Fibroblast of lung (primary cell): ENCODE results near the gene DBH. TPM values are rescaled to one million over a fixed set of nuclear protein-coding genes. Genes with fewer than 3 reads are reported as not detected.

ENCODE experiments used
- DNase-seq, 2 donors: peaks; one replicate each; pipeline versions ENCODE4 v3.0.0 to v3.0.0-alpha.2; 2010; ENCODE audit warnings: low read depth in 2 of 2
- H2AFZ ChIP-seq: 2 replicates; pipeline ENCODE4 v1.5.1; 2012; ENCODE audit warnings: low read length, control low read depth, inconsistent platforms
- H3K27ac ChIP-seq: 2 replicates; pipeline ENCODE4 v1.5.1; 2011; ENCODE audit warnings: low read length, control low read depth; ENCODE audit not compliant: insufficient read depth
- H3K27me3 ChIP-seq: 2 replicates; pipeline ENCODE4 v1.5.1; 2011; ENCODE audit warnings: mild to moderate bottlenecking, low read length; ENCODE audit not compliant: control insufficient read depth, insufficient read depth
- H3K36me3 ChIP-seq: 2 replicates; pipeline ENCODE4 v1.5.1; 2011; ENCODE audit warnings: low read length; ENCODE audit not compliant: control insufficient read depth, insufficient read depth
- H3K4me1 ChIP-seq: 2 replicates; pipeline ENCODE4 v1.5.1; 2011; ENCODE audit warnings: low read length; ENCODE audit not compliant: control insufficient read depth, insufficient read depth; ENCODE audit errors: extremely low read depth
- H3K4me2 ChIP-seq: 2 replicates; pipeline ENCODE4 v1.5.1; 2011; ENCODE audit warnings: low read length, control low read depth; ENCODE audit not compliant: insufficient read depth; ENCODE audit errors: extremely low read depth
- H3K4me3 ChIP-seq, 4 experiments: fragments of 200-600 bp in 1 of 4; sonication (generic) in 1 of 4; replicated peaks in 1 of 4; 2 replicates each; pipeline ENCODE4 v1.5.1; 2011 to 2016; ENCODE audit warnings: low read length in 4 of 4, low read depth in 3 of 4, mild to moderate bottlenecking in 3 of 4, control low read depth in 2 of 4, inconsistent platforms in 1 of 4, mixed read lengths in 1 of 4; ENCODE audit not compliant: insufficient read depth in 1 of 4; ENCODE audit errors: control extremely low read depth in 1 of 4
- H3K79me2 ChIP-seq: 2 replicates; pipeline ENCODE4 v1.5.1; 2012; ENCODE audit warnings: mild to moderate bottlenecking, low read length, inconsistent platforms; ENCODE audit not compliant: control insufficient read depth, insufficient read depth
- H3K9ac ChIP-seq: 2 replicates; pipeline ENCODE4 v1.5.1; 2011; ENCODE audit warnings: mild to moderate bottlenecking, low read length, control low read depth; ENCODE audit not compliant: insufficient read depth
- H3K9me3 ChIP-seq: 2 replicates; pipeline ENCODE4 v1.5.1; 2012; ENCODE audit warnings: low read depth, low read length; ENCODE audit not compliant: control insufficient read depth, insufficient read depth
- H4K20me1 ChIP-seq: 2 replicates; pipeline ENCODE4 v1.5.1; 2011; ENCODE audit warnings: low read length; ENCODE audit not compliant: control insufficient read depth, insufficient read depth; ENCODE audit errors: extremely low read depth
- EZH2 ChIP-seq: IDR thresholded peaks from 2 replicates; pipeline ENCODE4 v1.5.1; 2012; ENCODE audit warnings: low read length, control low read depth, mild to moderate bottlenecking; ENCODE audit errors: missing control alignments
- polyA plus RNA-seq, 2 donors: library from polyadenylated mRNA; depleted of rRNA in 1 of 2; stranded (reverse) in 1 of 2; unstranded in 1 of 2; fragments of >200 nt; gene quantifications; 2 replicates each; pipeline ENCODE4 v1.2.1, GENCODE V29; 2011 to 2012; ENCODE audit warnings: missing spikeins in 1 of 2
- total RNA-seq: library from RNA; depleted of rRNA; stranded (reverse); fragments of >200 nt; gene quantifications from 2 replicates; pipeline ENCODE4 v1.2.1, GENCODE V29; 2014
- TF ChIP-seq, protein P1 (sequence below), 2 donors: IDR thresholded peaks in 1 of 2; conservative IDR thresholded peaks in 1 of 2; 1 replicate in 1 of 2; 2 replicates in 1 of 2; pipeline ENCODE4 v1.5.1; 2011 to 2012; ENCODE audit warnings: low read length in 2 of 2, control low read depth in 1 of 2, inconsistent platforms in 1 of 2, low read depth in 1 of 2, mild to moderate bottlenecking in 1 of 2

DBH gene
- total and polyA plus RNA-seq, 2 donors (not counting 1 experiment from before 2014, with no cell fraction given) = not detected

DNA sequence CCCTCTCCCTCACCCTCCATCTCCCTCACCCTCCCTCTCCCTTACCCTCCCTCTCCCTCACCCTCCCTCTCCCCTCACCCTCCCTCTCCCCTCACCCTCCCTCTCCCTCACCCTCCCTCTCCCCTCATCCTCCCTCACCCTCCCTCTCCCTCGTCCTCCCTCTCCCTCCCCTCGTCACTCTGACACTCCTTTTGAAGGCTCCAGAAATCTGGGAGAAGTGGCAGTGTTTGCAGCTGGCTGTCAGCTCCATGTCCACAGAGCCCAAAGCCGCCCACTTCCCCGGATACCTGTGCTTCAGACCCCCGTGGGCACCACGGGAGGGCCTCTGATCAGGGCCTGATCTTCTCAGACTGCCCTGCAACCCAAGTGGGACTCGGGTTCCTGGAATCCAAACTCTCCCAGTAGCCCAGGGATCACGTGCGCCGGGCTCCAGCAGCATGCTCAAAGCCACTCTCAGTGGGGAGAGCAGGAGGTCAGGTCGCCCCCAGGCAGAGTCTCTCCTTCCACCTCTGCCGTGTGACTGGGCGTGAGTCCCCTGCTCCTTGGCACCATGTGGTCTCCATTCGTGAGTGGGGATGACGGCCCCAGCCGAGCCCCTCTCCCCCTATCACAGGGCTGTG, 33.1 kb downstream of the DBH start:
- H3K27me3 ChIP-seq = no peaks in the 10 kb centered on the region
- no peaks in the 10 kb centered on the region for H3K9me3 ChIP-seq
- no peak overlapping the region for H3K4me2 ChIP-seq
- DNase-seq = no peak
- H2AFZ ChIP-seq = no peak overlapping the region
- no peak for TF ChIP-seq EZH2
- TF ChIP-seq, protein P1, sequence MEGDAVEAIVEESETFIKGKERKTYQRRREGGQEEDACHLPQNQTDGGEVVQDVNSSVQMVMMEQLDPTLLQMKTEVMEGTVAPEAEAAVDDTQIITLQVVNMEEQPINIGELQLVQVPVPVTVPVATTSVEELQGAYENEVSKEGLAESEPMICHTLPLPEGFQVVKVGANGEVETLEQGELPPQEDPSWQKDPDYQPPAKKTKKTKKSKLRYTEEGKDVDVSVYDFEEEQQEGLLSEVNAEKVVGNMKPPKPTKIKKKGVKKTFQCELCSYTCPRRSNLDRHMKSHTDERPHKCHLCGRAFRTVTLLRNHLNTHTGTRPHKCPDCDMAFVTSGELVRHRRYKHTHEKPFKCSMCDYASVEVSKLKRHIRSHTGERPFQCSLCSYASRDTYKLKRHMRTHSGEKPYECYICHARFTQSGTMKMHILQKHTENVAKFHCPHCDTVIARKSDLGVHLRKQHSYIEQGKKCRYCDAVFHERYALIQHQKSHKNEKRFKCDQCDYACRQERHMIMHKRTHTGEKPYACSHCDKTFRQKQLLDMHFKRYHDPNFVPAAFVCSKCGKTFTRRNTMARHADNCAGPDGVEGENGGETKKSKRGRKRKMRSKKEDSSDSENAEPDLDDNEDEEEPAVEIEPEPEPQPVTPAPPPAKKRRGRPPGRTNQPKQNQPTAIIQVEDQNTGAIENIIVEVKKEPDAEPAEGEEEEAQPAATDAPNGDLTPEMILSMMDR (conservative IDR thresholded peaks at IDR 0.05 in 1 of 2, IDR thresholded peaks at IDR 0.05 in 1 of 2; ENCODE audit: low read depth in 1 of 2, low read length in 2 of 2) = no peak
- no peaks in the 10 kb centered on the region for H3K79me2 ChIP-seq
- no peaks in the 10 kb centered on the region for H3K4me1 ChIP-seq
- H3K36me3 ChIP-seq = no peaks in the 10 kb centered on the region
- H3K27ac ChIP-seq = no peak overlapping the region
- no peaks in the 10 kb centered on the region for H4K20me1 ChIP-seq
- H3K9ac ChIP-seq = no peak overlapping the region
- H3K4me3 ChIP-seq = no peak overlapping the region

DNA sequence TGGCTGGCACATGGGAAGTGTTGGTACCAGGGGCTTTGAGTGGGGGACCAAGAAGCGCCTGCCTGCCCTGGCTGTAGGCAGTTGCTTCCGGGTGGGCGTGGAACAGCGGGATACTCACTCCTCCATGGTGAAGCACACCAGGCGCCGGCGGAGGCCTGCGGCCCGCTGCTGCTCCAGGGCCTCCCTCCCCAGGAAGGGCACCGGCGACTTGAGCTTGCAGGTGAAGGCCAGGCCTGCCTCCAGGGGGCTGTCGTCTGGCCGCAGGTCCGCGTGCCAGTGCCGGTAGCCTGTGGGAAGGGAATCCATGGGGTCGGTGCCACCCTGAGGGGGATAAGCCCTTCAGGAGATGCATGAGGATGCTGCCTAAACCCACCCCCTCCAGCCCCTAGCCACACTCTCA, 34.3 kb downstream of the DBH start:
- H2AFZ ChIP-seq = no peak overlapping the region
- no peaks in the 10 kb centered on the region for H3K27me3 ChIP-seq
- H3K27ac ChIP-seq = no peak overlapping the region
- H3K9me3 ChIP-seq = no peaks in the 10 kb centered on the region
- no peak for DNase-seq
- no peaks in the 10 kb centered on the region for H3K4me1 ChIP-seq
- H3K4me3 ChIP-seq = no peak overlapping the region
- H3K79me2 ChIP-seq = no peaks in the 10 kb centered on the region
- no peak for TF ChIP-seq EZH2
- TF ChIP-seq, protein P1 (conservative IDR thresholded peaks at IDR 0.05 in 1 of 2, IDR thresholded peaks at IDR 0.05 in 1 of 2; ENCODE audit: low read depth in 1 of 2, low read length in 2 of 2) = no peak
- H3K4me2 ChIP-seq = no peak overlapping the region
- no peak overlapping the region for H3K9ac ChIP-seq
- no peaks in the 10 kb centered on the region for H3K36me3 ChIP-seq
- no peaks in the 10 kb centered on the region for H4K20me1 ChIP-seq

DNA sequence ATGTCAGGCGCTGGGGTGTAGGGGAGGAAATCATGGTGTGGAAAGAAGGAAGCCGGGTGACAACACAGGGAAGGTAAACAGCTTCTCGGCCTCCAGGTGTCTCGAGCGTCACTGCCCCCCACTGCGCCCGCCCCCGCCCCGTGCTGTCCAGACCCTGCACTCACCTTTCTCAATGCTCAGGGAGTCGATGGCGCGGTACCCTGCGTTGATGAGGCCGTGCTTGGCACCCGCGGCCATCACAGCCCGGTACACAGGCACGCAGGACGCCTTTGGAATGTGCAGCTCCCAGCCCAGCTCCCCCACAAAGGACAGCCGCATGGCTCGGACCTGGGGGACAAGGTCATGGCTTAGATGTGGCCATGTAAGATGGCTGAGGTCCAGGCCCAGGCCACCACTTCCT, 35.2 kb downstream of the DBH start:
- no peaks in the 10 kb centered on the region for H3K9me3 ChIP-seq
- no peaks in the 10 kb centered on the region for H3K79me2 ChIP-seq
- no peaks in the 10 kb centered on the region for H3K4me1 ChIP-seq
- no peak overlapping the region for H3K9ac ChIP-seq
- TF ChIP-seq, protein P1 (conservative IDR thresholded peaks at IDR 0.05 in 1 of 2, IDR thresholded peaks at IDR 0.05 in 1 of 2; ENCODE audit: low read depth in 1 of 2, low read length in 2 of 2) = no peak
- TF ChIP-seq EZH2 = no peak
- H4K20me1 ChIP-seq = no peaks in the 10 kb centered on the region
- no peak overlapping the region for H3K4me3 ChIP-seq
- no peak overlapping the region for H2AFZ ChIP-seq
- no peak for DNase-seq
- no peaks in the 10 kb centered on the region for H3K27me3 ChIP-seq
- H3K36me3 ChIP-seq = no peaks in the 10 kb centered on the region
- no peak overlapping the region for H3K27ac ChIP-seq
- H3K4me2 ChIP-seq = no peak overlapping the region
